Measurements from ENCODE around the gene CHID1. TPM values are rescaled to one million over a fixed set of nuclear protein-coding genes. Genes with fewer than 3 reads are reported as not detected.

The CHID1 gene
- total RNA-seq, 4 donors from 2014 or later = 37.4 to 55.4 (median 47.2) TPM

- TF ChIP-seq POLR2AphosphoS5 (IDR thresholded peaks at IDR 0.05) (no peak), POLR2A (IDR thresholded peaks at IDR 0.05; ENCODE audit: low read depth) (no peak), EP300 (IDR thresholded peaks at IDR 0.05) (no peak), CTCF (IDR thresholded peaks at IDR 0.05) (no peak)
- intact Hi-C loops (cut with DNase I) = no loop called here
- no peak for DNase-seq (ENCODE audit: extremely low spot score)
- H3K4me1 ChIP-seq = peaks cover 32 to 52% (median 44%) of the 10 kb centered on the region in 4 donors
- H3K27ac ChIP-seq (replicated peaks in 1 of 4) = no peak overlapping the region
- H3K27me3 ChIP-seq = no peaks in the 10 kb centered on the region
- H3K4me3 ChIP-seq = no peak overlapping the region
- peaks cover 0 to 11% (median 4%) of the 10 kb centered on the region in 4 donors for H3K9me3 ChIP-seq
- H3K36me3 ChIP-seq = peaks cover 3 to 37% (median 21%) of the 10 kb centered on the region in 4 donors
- 77% methylated on average over 13 of the region's 13 CpGs for WGBS
Measured at GRCh38 chr11:944711-945470, 34.3 kb upstream of the CHID1 start.

- no peaks in the 10 kb centered on the region for H3K27me3 ChIP-seq
- peaks cover 35 to 72% (median 53%) of the 10 kb centered on the region in 4 donors for H3K4me1 ChIP-seq
- no peak overlapping the region for H3K4me3 ChIP-seq
- intact Hi-C loops (cut with DNase I) = no loop called here
- 65% methylated on average over 9 of the region's 9 CpGs for WGBS
- TF ChIP-seq POLR2A (IDR thresholded peaks at IDR 0.05; ENCODE audit: low read depth) (no peak), POLR2AphosphoS5 (IDR thresholded peaks at IDR 0.05) (no peak), CTCF (IDR thresholded peaks at IDR 0.05) (no peak), EP300 (IDR thresholded peaks at IDR 0.05) (no peak)
- no peak for DNase-seq (ENCODE audit: extremely low spot score)
- no peaks in the 10 kb centered on the region for H3K9me3 ChIP-seq
- H3K27ac ChIP-seq (replicated peaks in 1 of 4) = no peak overlapping the region
- H3K36me3 ChIP-seq = peaks cover 3 to 28% (median 21%) of the 10 kb centered on the region in 4 donors
Measured at GRCh38 chr11:942823-943222, 32.2 kb upstream of the CHID1 start.

- Histone ChIP-seq H3K27me3 (no peaks in the 10 kb centered on the region), H3K4me3 (no peak overlapping the region), H3K27ac (replicated peaks in 1 of 4) (no peak overlapping the region), H3K36me3 (peaks cover 3 to 16% (median 12%) of the 10 kb centered on the region in 4 donors), H3K9me3 (no peaks in the 10 kb centered on the region), H3K4me1 (peaks cover 37 to 83% (median 59%) of the 10 kb centered on the region in 4 donors)
- no peak for DNase-seq (ENCODE audit: extremely low spot score)
- WGBS = 79% methylated on average over 9 of the region's 11 CpGs
- TF ChIP-seq EP300 (IDR thresholded peaks at IDR 0.05) (no peak), CTCF (IDR thresholded peaks at IDR 0.05) (no peak), POLR2AphosphoS5 (IDR thresholded peaks at IDR 0.05) (no peak), POLR2A (IDR thresholded peaks at IDR 0.05; ENCODE audit: low read depth) (no peak)
- intact Hi-C loops (cut with DNase I) = no loop called here
Measured at GRCh38 chr11:940496-941135, 30.0 kb upstream of the CHID1 start.

- TF ChIP-seq EP300 (IDR thresholded peaks at IDR 0.05) (no peak), POLR2AphosphoS5 (IDR thresholded peaks at IDR 0.05) (no peak), POLR2A (IDR thresholded peaks at IDR 0.05; ENCODE audit: low read depth) (no peak), CTCF (IDR thresholded peaks at IDR 0.05) (no peak)
- Histone ChIP-seq H3K4me3 (no peak overlapping the region), H3K27me3 (no peaks in the 10 kb centered on the region), H3K27ac (replicated peaks in 1 of 4) (no peak overlapping the region), H3K36me3 (peaks cover 0 to 3% (median 0%) of the 10 kb centered on the region in 4 donors), H3K4me1 (peaks cover 46 to 79% (median 62%) of the 10 kb centered on the region in 4 donors), H3K9me3 (no peaks in the 10 kb centered on the region)
- DNase-seq (ENCODE audit: extremely low spot score) = no peak
- intact Hi-C loops (cut with DNase I) = no loop called here
- WGBS = 67% methylated on average over 10 of the region's 10 CpGs
Measured at GRCh38 chr11:937841-938261, 27.2 kb upstream of the CHID1 start.

Measured in esophagus muscularis mucosa (tissue), 4 donors.